Gastroesophageal sphincter (tissue), 3 donors: Measurements from ENCODE around the gene DCAF8.

Source experiments
- CTCF ChIP-seq, 4 experiments: fragments of 200-600 bp in 2 of 4; fragments of 450-650 bp in 2 of 4; sonication (generic) in 1 of 4; IDR thresholded peaks; one replicate each; pipeline ENCODE4 v1.5.1; 2017 to 2019; ENCODE audit warnings: antibody characterized with exemption in 4 of 4, mild to moderate bottlenecking in 2 of 4, moderate library complexity in 2 of 4
- EP300 ChIP-seq: sonication (generic); formaldehyde crosslinking; IDR thresholded peaks from one replicate; pipeline ENCODE4 v1.6.1; 2017; ENCODE audit warnings: antibody characterized with exemption, mild to moderate bottlenecking
- POLR2A ChIP-seq, 2 donors: fragments of 450-650 bp; IDR thresholded peaks; one replicate each; pipeline ENCODE4 v1.6.1; 2017; ENCODE audit warnings: antibody characterized with exemption in 2 of 2, mild to moderate bottlenecking in 2 of 2, moderate library complexity in 1 of 2
- POLR2AphosphoS5 ChIP-seq: sonication (generic); formaldehyde crosslinking; IDR thresholded peaks from one replicate; pipeline ENCODE4 v1.6.1; 2017; ENCODE audit warnings: antibody characterized with exemption

DNA sequence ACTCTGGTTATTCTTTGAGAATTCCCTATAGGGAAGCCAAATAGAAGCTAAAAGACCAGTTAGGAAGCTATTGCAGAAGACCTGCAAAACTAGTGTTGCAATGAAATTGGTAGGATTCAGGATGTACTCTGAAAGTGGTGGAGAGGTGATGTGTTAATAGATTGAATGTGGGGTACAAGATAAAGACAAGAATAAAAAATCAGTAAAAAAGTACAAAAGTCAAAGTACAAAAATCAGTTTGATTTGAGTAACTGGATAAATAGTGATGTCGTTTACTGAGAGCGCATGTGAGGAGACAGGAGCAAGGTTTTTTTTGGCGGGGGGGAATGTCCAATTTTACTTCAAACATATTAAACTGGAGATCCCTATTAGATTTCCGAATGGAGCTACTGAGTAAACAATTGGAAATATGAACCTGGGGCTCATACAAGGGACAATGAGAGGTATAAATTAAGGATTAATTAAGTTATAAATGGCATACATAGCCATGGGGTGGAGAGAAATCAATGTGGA is 2.5 kb upstream of the DCAF8 start:
- no peak for TF ChIP-seq POLR2A (IDR thresholded peaks at IDR 0.05)
- TF ChIP-seq CTCF (IDR thresholded peaks at IDR 0.05): no peak
- no peak for TF ChIP-seq POLR2AphosphoS5
- TF ChIP-seq EP300: no peak
